Activated naive CD4-positive, alpha-beta T cell treated with Interleukin-2 at 50 U/mL for 16 hours (primary cell): ENCODE results near the gene C1D.
"Not testable (repeated sequence)": the region's sequence is repeated elsewhere in the genome, so short reads cannot be mapped to it uniquely, and the experiment has no call there.

Experiments
- DNase-seq: peaks from one replicate; pipeline ENCODE4 v3.0.0-alpha.2; 2020

C1D gene, protein sequence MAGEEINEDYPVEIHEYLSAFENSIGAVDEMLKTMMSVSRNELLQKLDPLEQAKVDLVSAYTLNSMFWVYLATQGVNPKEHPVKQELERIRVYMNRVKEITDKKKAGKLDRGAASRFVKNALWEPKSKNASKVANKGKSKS

DNA sequence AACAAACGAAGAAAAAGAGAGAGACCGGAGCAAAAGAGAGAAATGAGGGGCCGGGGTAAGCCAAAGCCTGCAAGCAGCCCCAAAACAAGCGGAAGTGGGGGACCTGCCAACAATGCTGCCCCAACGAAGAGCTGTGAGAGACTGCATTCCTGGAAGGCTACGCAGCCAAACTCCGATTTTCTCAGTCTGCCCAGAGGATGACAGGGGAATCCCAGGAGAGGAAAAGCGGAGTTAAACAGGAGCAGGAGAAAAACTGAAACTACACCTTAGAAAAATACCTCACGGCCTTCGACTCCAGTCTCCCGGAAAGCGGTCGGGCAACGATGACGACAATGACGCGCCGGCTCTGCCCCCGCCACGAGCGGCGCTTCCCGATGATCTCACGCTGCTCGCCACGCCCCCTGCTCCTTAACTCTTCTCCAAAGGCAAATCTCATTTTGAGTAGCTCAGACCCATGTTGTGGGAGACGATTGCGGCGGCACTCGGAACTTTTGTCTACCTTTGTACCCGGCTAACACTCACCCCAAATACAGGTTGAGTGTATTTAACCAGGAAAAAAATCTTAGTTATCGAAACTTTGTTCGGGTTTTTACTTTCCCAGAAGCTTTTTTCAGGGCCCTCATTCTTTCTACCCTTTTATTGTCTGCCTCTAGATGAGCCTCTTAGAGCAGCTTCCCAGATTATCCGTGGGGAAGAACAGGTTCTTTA lies at the start of gene C1D:
TSS of gene C1D (minus strand) at position 325 of the 708 bp plus-strand sequence. CDS start 15,694 bp downstream, outside the sequence.
- peak; percentile 93 for DNase-seq

GRCh38 chr2:68110102-68110501 lies 47.3 kb upstream of the C1D start:
- no peak for DNase-seq

DNA sequence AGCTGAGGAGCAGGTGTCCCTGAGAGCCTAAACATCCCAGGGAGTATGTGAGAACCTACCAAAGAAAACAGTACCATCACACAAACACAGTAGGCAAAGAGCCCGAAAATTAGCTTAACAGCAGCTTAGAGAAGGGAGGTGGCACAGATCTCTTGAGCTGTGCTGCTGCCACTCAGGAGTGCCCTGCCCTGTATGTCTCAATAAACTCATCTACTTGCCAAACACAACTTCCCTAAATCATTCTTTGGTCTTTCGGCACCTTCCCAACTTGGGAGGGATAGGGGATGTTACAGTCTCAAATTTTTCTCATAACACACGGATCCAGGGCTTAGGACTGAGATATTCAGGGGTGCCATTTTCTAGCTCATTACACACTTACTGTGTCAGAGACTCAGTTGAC lies 45.3 kb upstream of the C1D start:
- no peak for DNase-seq

DNA sequence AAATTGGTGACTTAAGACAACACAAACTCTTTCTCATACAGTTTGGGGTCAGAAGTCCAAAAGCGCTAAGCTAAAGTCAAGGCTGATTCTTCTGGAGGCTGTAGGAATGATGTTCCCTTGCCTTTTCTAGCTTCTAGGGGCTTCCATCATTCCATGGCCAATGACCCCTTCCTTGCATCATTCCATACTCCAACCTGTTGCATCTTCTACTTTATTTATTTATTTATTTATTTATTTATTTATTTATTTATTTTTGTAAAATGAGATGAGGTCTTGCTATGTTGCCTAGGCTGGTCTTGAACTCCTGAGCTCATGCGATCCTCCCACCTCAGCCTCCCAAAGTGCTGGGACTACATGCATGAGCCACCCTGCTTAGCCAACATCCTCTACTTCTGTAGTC lies 44.7 kb upstream of the C1D start:
- no peak for DNase-seq

DNA sequence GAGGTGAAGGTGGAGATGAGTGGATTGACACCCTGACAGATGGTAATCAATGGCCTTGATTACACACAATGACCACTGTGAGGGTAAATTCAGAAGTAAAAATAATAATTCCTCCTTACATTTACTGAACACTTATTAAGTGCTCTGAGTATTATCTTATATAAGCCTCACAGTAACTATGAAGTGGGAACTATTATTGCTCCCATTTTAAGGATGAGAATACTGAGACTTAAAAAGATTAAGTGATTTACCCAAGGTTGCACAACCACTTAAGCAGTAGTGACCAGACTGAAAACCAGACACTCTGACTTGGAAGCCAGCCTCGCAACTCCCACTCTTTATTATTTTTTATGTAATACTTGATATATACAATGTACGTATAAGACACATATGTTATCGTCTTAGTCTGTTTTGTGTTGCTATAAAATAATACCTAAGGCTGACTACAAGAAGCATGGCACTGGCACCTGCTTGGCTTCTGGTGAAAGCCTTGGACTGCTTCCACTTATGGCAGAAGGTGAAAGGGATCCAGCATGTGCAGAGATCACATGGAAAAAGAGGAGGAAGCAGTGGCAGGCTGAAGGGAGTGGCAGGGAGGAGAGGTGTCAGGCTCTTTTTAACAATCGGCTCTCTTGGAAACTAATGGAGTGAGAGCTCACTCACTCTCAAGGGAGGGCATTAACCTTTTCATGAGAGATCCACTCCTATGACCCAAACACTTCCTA lies 41.5 kb upstream of the C1D start:
- DNase-seq = no peak

DNA sequence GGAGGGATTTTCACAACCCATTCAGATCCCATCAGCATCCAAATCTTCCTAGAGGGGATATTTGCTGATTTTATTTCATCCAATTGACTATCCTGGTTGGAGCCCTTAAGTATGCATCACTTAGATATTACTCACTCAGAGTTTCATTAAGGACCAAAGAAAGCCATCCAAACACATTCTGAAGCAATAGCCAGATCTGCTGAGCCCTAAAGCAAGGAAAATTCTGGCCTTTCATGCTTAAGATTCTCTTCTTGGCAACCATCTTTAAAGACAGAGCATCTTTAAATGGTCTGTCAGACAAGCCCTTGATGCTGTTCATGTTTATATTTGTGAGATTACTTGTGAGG lies 40.9 kb upstream of the C1D start:
- no peak for DNase-seq

GRCh38 chr2:68103030-68103708 lies 40.4 kb upstream of the C1D start:
- no peak for DNase-seq

DNA sequence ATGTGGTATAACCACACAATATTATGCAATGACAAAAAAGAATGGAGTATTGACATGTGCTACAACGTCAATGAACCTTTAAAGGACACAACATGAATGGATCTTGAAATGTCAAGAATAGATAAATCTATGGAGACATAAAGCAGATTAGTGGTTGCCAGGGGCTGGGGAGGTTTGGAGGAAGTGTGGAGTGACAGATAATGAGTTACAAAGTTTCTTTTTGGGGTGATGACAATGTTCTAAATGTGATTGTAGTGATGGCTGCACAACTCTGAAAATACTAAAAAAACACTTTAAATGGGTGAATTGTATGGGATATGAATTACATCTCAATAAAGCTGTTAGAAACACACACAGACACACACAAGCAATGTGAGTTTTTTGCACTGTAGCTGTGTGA lies 37.4 kb upstream of the C1D start:
- DNase-seq = no peak

DNA sequence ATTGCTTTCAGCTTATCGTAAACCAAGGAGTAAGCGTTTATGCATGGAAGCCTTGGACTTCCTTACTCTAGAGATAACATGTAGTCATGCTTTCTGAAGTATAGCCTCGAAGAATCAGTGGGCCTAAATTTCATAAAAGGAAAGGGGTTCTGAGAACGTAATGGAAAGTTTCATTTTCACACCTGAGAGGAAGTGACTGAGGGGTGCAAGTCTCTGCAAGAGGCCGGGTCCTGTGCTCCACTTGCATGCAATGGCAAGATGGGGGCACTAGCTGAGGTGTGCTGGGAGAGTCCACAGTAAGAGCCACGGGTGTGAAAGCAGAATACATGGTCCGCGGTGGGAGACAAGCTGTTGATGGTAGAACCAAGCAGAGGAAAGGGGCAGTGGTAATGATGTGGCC lies 36.5 kb upstream of the C1D start:
- DNase-seq = no peak

DNA sequence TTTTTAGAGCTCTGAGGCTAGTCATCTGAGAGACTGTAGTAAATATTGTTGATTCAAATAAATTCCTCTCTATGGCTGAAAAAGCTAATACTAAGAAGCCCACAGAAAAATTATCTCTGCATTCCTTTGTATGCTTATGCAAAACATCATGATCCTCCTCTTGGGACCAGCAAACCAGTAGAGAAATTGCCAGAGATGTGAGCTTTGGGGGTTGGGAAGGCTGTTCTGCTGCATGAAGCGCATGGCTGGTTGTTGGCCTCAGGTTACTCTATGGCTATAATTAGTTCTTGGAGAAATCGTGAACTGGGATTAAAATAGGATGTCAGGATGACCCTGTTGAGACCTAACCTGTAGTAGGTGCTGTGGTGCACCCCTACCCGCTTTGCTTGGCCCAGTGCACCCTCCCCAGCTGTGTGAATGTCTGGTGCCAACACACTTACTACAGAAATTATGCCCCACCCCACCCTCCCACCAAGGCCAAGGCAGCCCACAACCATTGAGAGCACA lies 35.5 kb upstream of the C1D start:
- DNase-seq = no peak

DNA sequence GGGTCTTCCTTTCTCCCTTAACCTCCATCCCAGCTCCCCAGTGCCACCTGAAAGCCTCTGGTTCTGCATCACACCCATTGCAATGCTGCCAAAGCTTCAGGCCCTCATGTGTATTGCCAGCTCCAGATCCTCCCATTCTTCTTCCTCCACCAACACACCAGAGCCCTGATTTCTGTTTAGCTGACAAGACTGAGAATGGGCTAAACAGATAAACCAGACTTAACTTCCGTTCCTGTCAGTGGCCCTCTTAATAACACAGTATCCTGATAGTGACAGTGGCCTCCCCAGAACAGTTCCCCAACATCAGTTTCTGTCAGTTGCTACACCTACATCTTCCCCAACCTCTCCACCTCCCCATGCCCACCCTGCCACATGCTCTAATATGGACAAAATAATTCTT lies 31.3 kb upstream of the C1D start:
- DNase-seq = no peak

GRCh38 chr2:68093634-68094033 lies 30.8 kb upstream of the C1D start:
- DNase-seq = no peak

- DNase-seq = no peak
Observed at GRCh38 chr2:68091439-68092034, 28.7 kb upstream of the C1D start.

GRCh38 chr2:68089961-68090360 lies 27.2 kb upstream of the C1D start:
- no peak for DNase-seq

DNA sequence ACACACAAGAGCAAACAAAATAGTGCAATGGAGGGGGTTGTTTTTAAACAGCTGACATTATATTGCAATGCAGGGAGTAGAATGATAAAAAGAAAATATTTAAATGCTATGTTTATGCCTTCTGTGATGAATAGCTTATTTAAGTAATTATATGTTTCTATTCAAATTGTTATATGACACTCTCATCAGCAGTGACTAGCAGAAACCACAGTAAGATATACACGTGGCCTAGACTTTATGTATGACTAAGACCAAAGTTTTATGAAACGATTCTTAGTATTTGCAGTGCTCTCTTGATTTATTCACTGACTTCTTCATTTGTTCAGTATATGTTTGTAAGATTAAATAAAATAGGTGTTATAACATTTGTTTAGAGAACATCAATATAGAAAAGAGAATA lies 26.1 kb upstream of the C1D start:
- DNase-seq = no peak

DNA sequence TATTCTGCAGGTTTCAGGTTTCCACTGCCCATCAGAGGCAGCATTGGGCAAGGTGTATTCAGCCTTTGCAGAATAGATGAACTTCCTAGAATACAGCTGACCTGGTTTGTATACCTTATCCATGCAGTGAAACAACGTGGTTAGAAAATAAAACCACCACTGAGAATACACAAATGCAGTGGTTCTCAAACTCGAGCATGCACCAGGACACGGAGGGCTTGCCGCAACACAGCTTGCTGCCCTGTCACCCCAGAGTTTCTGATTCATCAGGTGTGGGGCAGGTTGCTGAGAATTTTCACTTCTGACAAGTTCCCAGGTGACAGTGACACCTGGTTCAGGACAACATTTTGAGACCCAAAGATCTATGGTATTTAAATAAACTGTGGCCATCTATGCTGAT lies 23.4 kb upstream of the C1D start:
- no peak for DNase-seq

GRCh38 chr2:68083346-68083745 lies 20.5 kb upstream of the C1D start:
- no peak for DNase-seq

DNA sequence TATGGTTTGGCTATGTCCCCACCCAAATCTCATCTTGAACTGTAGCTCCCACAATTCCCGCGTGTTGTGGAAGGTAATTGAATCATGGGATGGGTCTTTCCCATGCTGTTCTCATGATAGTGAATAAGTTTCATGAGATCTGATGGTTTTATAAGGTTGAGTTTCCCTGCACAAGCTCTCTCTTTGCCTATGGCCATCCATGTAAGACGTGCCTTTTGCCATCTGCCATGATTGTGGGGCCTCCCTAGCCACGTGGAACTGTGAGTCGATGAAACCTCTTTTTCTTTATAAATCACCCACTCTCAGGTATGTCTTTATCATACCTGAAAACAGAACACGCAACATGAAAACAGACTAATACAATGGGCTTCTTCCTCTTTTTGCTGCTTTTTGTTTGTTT lies 11.2 kb upstream of the C1D start:
- no peak for DNase-seq

- not testable (repeated sequence) for DNase-seq
Observed at GRCh38 chr2:68063797-68064646, 1.2 kb upstream of the C1D start.

- DNase-seq = no peak
Observed at GRCh38 chr2:68060652-68061051, 2.2 kb downstream of the C1D start.

DNA sequence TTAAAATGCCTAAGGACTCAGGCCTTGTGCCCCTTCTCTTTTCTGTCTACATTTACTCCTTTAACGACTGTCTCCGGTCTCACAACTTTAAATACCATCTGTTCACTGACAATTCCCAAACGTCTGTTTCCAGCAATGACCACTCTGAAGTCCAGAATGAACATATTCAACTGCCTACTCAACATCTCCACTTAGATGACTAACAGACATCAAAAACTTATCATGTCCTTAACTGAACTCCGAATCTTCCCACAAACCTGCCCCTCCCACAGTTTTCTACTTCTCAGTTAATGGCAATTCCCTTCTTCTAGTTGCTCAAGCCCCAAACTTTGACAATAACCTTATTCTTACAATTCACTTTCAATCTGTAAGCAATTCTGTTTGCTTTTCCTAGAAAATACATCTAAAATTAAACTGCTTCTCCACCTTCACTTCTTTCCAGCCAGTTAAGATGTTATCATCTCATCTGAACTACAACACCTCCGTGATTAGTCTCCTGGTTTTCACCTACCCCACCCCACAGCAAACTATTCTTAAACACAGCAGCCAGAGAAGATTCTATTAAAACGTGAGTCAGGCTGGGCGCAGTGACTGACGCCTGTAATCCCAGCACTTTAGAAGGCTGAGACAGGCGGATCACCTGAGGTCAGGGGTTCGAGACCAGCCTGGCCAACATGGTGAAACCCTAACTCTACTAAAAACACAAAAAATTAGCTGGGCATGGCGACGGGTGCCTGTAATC lies 2.8 kb downstream of the C1D start:
- DNase-seq = no peak
